Measurements from ENCODE around the gene IQGAP3.

DNA sequence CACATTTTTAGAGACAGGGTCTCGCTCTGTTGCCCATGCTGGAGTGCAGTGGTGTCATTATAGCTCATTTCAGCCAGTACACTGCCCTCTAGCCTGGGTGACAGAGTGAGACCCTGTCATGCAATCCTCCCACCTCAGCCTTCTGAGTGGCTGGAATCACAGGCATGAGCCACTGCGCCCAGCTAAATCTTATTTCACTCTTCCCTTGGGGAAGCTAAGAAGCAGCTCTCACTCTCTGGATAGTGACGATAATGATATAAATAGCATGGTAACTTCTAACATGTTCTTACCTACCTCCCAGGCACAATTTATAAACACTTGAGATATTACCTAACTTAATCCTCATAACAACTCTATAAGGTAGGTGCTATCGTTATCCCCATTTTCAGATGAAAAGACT lies 24.9 kb downstream of the IQGAP3 start:
- TF ChIP-seq, protein P1, sequence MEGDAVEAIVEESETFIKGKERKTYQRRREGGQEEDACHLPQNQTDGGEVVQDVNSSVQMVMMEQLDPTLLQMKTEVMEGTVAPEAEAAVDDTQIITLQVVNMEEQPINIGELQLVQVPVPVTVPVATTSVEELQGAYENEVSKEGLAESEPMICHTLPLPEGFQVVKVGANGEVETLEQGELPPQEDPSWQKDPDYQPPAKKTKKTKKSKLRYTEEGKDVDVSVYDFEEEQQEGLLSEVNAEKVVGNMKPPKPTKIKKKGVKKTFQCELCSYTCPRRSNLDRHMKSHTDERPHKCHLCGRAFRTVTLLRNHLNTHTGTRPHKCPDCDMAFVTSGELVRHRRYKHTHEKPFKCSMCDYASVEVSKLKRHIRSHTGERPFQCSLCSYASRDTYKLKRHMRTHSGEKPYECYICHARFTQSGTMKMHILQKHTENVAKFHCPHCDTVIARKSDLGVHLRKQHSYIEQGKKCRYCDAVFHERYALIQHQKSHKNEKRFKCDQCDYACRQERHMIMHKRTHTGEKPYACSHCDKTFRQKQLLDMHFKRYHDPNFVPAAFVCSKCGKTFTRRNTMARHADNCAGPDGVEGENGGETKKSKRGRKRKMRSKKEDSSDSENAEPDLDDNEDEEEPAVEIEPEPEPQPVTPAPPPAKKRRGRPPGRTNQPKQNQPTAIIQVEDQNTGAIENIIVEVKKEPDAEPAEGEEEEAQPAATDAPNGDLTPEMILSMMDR (IDR thresholded peaks at IDR 0.05): no peak
- TF ChIP-seq POLR2A (IDR thresholded peaks at IDR 0.05): no peak
